COLO668 (cell line): Measurements from ENCODE around the gene NOX3.
"Not testable (repeated sequence)": the region's sequence is repeated elsewhere in the genome, so short reads cannot be mapped to it uniquely, and the experiment has no call there.

Experiments
- DNase-seq: peaks from one replicate; lab custom pipeline; 2025; ENCODE audit not compliant: unreplicated experiment; lab: John Stamatoyannopoulos, UW

Gene NOX3

DNA sequence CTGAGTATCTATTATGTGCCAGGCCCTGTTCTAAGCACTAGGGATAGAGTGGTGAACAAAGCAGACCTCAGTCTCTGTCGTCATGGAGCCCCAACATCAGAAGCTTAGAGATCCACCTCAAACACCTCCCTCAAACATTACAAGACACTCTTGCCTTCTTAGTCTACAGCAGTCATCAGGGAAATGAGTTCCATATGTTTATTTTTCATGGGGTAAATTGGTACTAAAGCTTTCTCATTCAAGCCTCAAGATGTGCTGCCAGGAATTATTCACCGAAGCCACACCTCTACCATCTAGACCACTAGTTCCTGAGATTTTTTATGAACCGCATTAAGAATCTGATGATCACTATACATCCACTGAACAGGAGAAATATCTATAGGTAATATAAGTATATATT is 82.4 kb downstream of the NOX3 start:
- DNase-seq = no peak

DNA sequence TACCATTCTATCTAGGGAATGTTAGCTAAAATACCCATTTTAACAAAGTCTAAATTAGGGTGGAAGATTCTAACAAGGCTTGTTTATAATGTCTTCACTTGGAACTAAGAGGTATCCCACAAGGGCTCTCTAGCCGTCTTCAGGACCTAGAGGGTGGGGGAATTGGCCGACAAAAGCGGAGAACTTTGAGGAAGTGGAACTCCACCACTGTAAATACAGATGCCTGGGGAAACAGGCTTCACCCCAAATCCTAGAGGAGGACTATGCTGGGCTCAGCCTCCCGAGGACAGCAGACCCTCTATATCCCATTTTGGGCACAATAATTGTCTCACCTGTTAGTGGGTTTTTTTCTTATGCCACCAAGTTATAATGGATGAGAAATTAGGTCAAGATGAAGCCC is 83.4 kb downstream of the NOX3 start:
- no peak for DNase-seq

DNA sequence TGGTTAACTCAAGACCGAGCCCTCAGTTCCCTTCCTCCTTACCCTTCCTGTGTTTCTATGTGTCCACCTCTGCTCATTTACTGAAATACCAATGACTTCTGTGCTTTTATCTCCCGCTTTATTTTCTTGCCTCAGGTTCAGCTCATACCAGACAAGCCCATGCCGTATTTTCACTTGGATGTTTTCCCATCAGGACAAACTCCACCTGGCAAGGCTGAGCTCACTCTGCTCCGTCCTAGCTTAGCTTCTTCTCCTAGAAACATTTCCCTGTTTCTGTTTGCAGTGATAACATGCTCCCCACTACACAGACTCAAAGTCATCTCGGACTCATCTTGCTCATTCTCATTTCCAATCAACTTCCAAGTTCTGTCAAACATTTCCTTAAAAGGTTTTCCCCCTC is 84.4 kb downstream of the NOX3 start:
- DNase-seq = no peak

DNA sequence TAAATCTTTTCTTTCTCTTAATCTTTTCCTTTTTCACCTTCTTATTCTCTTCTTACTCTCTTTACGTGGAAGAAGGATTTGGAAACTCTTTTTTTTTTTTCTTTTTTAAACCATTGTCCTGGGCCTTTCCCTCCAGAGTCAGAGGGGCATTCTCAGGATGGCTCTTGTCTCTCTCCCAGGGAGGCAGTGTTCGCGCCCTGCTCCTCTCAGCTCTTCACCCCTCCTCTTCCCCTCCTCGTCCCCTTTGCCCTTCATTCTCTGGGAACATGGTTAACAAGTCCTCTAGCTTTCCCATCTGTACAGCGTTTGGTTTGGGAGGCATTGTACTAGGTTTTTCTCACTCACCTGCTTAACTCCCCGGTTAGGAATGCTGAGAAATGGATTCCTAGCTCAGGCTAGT is 89.3 kb downstream of the NOX3 start:
- DNase-seq = no peak

DNA sequence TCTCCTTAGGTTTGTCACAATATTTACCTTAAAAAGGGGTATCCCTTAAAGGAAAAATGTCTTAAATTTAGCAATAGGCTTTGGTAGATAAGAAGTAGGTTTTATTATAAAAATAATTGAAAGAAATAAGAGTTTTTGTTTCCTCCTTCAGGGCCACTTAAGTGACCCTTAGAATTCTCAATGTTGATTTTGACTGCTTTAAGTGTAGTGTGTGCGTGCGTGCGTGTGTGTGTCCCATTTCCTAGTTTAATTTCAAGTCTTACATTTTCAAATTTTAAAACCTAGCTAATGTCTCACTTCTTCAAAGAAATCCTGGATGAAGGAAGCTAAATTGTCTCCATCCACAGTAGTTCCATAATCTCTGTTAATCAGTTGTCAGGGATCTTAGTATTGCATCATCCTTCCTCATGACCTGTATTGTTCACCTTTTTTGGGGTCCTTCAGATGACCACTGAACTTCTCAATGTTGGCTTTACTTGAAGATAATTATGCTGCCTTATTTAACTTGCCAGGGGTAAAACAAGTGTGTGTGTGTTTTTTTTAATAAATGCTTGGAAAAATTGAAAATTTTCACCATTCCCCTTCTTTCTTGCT is 90.7 kb downstream of the NOX3 start:
- no peak for DNase-seq

DNA sequence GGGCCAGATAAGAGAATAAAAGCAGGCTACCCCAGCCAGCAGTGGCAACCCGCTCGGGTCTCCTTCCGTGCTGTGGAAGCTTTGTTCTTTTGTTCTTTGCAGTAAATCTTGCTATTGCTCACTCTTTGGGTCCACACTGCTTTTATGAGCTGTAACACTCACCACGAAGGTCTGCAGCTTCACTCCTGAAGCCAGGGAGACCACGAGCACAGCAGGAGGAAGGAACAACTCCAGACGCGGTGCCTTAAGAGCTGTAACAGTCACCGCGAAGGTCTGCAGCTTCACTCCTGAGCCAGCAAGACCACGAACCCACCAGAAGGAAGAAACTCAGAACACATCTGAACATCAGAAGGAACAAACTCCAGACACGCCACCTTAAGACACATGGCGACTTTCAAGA is 91.6 kb downstream of the NOX3 start:
- not testable (repeated sequence) for DNase-seq

DNA sequence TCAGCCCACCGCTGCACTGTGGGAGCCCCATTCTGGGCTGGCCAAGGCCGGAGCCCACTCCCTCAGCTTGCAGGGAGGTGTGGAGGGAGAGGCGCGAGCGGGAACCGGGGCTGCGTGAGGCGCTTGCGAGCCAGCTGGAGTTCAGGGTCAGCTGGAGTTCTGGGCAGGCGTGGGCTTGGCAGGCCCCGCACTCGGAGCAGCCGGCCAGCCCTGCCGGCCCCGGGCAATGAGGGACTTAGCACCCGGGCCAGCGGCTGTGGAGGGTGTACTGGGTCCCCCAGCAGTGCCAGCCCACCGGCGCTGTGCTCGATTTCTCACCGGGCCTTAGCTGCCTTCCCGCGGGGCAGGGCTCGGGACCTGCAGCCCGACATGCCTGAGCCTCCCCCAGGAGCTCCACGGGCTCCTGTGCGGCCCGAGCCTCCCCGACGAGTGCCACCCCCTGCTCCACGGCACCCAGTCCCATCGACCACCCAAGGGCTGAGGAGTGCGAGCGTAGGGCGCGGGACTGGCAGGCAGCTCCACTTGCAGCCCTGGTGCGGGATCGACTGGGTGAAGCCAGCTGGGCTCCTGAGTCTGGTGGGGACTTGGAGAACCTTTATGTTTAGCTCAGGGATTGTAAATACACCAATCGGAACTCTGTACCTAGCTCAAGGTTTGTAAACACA is 92.5 kb downstream of the NOX3 start:
- DNase-seq = not testable (repeated sequence)

DNA sequence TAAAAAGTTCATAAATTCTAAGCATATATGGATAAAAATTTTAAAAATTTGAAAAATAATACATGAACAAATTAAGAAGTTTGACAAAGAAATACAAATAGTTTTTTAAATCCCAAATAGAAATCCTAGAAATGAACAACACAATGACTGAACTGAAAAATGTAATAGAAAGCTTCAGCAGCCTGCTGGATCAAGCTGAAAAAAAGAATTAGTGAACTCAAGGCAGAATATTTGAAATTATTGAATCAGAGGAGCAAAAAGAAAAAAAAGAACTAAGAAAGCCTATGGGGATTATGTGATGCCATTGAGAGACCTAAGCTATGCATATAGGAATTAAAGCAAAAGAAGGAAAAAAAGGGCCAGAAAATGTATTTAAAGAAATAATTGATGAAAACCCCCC is 101.5 kb downstream of the NOX3 start:
- DNase-seq = no peak

DNA sequence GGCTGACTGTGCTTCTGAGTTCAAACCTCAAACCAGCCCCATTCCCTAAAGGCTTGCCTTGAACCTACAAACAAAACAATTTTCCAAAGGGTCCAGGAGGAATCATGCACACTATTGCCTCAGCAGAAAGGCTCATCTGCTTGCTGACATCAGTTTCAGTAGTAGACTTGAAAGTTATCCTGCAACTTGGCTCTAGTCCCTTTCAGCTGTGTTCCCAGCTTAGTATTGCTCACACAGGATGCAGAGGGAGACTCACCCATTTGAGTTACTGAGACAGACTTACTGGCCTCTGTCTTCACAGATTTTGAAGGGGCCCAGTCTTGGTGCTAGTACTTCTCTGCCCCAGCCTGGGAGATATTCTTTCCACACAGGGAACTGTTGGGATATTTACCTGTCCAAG is 102.8 kb downstream of the NOX3 start:
- no peak for DNase-seq

DNA sequence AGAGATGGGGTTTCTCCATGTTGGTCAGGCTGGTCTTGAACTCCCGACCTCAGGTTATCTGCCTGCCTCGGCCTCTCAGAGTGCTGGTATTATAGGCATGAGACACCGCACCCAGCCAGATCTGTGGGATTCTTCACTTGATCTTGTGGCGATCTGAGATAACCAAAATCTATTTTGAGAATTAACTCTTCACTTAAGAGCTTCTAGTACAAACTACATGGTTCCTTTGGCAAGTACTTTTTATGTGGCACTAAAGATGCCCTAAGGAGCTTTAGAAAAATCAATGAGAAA is 103.6 kb downstream of the NOX3 start:
- no peak for DNase-seq

DNA sequence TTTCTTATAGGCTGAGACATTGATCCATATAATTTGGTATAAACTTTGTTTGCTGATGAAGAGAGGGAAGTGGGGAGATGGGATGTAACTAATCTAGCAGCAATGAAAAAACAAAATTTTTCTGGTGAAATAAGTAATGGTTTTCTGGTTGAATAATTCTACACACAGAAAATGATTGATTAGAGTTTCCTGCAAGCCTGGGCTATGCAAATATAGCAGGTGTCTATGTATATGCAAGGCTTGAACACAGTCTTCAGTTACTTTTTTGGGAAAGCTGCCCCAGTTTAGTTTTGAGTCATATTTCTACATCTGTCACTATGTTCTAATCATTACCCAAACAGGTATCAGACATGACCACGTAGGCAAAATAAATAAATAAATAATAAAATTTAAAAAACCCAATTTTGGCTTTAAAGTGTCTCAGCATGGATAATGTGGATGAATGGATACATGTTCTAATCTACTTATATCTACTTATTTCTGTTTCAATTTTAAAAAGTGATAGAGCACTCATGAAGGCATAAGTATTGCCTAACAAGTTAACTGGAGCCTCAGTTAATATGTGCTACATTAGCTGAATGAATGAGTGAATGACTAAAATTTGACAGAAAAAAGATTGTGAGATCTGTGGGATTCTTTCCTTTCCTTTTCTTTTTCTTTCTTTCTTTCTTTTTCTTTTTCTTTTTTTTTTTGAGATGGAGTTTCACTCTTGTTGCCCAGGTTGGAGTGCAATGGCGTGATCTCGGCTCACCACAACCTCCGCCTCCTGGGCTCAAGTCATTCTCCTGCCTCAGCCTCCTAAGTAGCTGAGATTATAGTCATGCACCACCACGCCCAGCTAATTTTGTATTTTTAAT is 104.1 kb downstream of the NOX3 start:
- DNase-seq = no peak

DNA sequence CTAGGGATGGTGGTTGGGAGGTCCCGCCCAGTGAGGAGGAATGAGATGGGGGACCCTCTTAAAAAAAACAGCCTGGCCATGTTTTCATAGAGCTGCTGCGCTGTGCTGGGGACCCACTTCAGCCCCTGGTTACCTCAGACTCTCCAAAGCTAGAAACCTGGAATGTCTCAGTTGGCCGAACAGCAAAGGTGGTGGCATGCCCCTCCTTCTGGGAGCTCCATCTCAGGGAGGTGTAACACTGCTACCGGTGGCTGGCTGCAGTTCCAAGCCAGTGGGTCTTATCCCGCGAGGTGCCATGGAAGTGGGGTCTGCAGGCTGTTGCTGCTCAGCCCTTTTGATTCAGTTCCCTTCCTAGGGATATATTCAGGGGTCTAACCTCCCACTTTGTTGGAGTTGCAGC is 105.7 kb downstream of the NOX3 start:
- DNase-seq = no peak

DNA sequence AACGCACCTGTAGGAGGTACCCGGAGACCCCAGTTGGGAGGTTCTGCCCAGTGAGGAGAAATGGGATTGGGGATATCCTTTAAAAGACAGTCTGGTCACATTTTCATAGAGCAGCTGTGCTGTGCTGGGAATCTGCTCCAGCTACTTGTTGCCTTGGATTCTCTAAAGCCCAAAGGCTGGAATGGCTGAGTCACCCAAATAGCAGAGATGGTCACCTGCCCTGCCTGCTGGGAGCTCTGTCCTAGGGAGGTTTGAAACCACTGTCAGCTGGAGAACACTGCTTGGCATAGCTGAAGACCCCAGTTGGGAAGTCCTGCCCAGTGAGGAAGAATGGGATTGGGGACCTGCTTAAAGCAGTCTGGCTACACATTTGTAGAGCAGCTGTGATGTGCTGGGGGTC is 106.5 kb downstream of the NOX3 start:
- DNase-seq = no peak

DNA sequence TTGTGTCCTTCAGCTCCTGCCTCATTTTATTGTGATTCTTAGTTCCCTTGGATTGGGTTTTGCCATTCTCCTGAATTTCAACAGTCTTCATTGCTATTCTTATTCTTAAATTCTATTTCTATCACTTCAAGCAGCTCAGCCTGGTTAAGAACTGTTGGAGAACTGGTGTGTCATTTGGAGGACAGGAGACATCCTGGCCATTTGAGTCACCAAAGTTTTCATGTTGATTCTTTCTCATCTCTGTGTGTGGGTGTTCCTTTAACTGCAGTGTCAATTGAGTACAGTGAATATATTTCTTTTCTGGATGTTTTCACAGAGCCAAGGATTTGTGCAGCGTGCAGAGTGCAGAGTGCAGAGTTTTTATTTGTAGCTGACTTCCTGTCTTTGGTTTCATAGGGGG is 107.8 kb downstream of the NOX3 start:
- no peak for DNase-seq

DNA sequence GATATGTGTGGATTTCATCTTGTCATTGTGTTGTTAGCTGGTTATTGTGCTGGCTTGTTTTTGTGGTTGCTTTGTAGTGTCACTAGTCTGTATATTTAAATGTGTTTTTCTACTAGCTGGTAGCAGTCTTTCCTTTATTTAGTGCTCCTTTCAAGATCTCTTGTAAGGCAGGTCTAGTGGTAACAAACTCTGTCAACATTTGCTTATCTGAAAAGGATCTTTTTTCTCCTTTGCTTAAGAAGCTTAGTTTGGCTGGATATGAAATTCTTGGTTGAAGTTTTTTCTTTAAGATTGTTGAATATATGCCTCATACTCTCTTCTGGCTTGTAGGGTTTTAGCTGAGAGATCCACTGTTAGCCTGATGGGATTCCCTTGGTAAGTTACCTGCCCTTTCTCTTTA is 108.7 kb downstream of the NOX3 start:
- DNase-seq = no peak
